ENCODE results near the gene KRT81. TPM values are rescaled to one million over a fixed set of nuclear protein-coding genes. Genes with fewer than 3 reads are reported as not detected.

Gene KRT81
- total RNA-seq (ENCODE audit: unreplicated experiment) = not detected
- long read RNA-seq = 0 reads

DNA sequence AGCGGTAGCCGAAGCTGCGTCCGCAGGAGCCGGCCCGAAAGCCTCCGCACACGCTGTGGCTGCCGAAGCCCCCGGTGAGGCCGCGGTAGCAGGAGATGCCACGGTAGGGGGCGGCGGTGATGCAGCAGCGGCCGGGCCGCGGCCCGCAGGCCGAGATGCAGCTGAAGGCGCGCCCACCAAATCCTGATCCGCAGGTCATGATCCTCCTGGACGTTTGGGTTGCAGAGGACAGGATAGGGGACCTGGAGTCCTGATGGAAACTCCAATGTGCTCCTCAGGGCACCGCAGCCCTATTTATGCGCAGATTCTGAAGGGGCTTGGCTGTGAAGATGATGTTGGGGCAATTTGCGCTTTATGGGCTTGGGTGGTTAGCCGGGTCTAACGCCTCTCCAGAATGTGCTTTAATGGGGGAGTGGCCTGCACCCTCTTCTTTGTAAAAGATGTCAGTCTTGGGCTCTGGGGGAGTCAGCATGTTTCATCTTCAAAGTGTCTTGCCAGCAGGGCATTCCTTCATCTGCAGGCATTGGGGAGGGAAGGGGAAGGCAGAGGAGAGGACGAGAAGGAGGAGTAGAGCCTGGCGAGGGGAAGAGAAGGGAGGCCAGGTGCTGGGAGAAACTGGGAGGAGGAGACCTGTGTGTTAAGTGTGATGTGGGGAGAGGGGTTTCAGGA, at the start of gene KRT81:
Gene KRT81 (minus strand): TSS at position 268 of the 669 bp plus-strand sequence. CDS start 69 bp downstream, at position 199.
- TF ChIP-seq, protein P1, sequence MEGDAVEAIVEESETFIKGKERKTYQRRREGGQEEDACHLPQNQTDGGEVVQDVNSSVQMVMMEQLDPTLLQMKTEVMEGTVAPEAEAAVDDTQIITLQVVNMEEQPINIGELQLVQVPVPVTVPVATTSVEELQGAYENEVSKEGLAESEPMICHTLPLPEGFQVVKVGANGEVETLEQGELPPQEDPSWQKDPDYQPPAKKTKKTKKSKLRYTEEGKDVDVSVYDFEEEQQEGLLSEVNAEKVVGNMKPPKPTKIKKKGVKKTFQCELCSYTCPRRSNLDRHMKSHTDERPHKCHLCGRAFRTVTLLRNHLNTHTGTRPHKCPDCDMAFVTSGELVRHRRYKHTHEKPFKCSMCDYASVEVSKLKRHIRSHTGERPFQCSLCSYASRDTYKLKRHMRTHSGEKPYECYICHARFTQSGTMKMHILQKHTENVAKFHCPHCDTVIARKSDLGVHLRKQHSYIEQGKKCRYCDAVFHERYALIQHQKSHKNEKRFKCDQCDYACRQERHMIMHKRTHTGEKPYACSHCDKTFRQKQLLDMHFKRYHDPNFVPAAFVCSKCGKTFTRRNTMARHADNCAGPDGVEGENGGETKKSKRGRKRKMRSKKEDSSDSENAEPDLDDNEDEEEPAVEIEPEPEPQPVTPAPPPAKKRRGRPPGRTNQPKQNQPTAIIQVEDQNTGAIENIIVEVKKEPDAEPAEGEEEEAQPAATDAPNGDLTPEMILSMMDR (IDR thresholded peaks at IDR 0.05; ENCODE audit: partially characterized antibody, unreplicated experiment) = no peak
- no peak for DNase-seq
- Mint-ChIP-seq H3K36me3 (ENCODE audit: unreplicated experiment) (no peaks in the 10 kb centered on the region), H3K4me3 (ENCODE audit: unreplicated experiment) (no peak within 1 kb of the TSS), H3K4me1 (ENCODE audit: low read depth, unreplicated experiment) (no peaks in the 10 kb centered on the region), H3K27ac (ENCODE audit: unreplicated experiment) (no peak within 1 kb of the TSS), H3K27me3 (ENCODE audit: unreplicated experiment) (peaks cover 2% of the 10 kb centered on the region), H3K9me3 (ENCODE audit: unreplicated experiment) (peaks cover 7% of the 10 kb centered on the region)

DNA sequence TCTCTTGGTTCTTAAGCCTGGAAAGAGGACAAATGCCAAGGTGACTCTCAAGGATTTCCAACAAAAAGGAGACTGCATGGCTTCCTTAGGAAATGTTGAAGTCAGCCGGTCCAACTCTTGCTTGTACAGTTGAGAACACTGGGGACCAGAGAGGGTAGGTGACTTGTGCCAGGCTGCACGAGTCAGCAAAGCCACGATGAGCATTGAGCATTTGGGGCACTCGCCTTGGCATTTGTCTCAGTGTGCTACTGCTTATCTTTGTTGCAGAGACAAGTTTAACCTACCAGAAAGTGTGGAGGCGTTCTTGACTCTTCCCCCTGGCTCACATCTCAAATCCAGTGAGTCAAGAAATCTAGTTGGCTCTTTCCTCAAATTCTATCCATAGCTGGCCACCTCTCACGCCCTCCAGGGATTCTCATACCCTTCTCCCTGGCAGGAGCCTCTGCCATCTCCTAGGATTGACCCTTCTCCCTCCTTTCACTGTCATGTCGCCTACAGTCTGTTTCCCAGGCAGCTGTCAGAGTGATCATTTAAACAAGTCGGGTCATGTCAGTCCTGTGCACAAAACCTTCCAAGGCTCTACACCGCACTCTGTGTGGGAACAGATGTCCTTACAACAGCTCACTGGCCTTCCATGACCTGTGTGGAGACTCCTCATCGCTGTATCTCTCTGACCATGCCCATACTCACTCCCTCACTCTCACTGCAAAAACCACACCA, 47.1 kb upstream of the KRT81 start:
- Mint-ChIP-seq H3K27ac (ENCODE audit: unreplicated experiment) (no peak overlapping the region), H3K9me3 (ENCODE audit: unreplicated experiment) (no peaks in the 10 kb centered on the region), H3K27me3 (ENCODE audit: unreplicated experiment) (peaks cover 6% of the 10 kb centered on the region), H3K4me3 (ENCODE audit: unreplicated experiment) (no peak overlapping the region), H3K36me3 (ENCODE audit: unreplicated experiment) (no peaks in the 10 kb centered on the region), H3K4me1 (ENCODE audit: low read depth, unreplicated experiment) (no peaks in the 10 kb centered on the region)
- TF ChIP-seq, protein P1 (IDR thresholded peaks at IDR 0.05; ENCODE audit: partially characterized antibody, unreplicated experiment) = no peak
- DNase-seq = no peak

DNA sequence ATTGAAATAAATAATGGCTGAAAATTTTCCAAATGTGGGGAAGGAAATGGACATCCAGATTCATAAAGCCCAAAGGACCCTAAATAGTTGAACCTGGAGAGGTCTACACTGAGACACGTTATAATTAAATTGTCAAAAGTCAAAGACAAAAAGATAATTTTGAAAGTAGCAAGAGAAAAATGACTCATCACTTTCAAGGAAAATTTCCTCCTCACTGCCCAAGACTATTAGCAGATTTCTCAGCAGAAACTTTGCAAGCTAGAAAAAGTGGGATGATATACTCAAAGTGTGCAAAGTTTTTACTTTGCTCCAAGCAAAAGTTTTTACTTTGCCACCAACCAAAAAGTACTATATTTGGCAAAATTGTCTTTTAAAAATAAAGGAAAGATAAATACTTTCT, 45.7 kb upstream of the KRT81 start:
- no peak overlapping the region for H3K27ac Mint-ChIP-seq (ENCODE audit: unreplicated experiment)
- no peak overlapping the region for H3K4me3 Mint-ChIP-seq (ENCODE audit: unreplicated experiment)
- H3K4me1 Mint-ChIP-seq (ENCODE audit: low read depth, unreplicated experiment) = no peaks in the 10 kb centered on the region
- no peaks in the 10 kb centered on the region for H3K36me3 Mint-ChIP-seq (ENCODE audit: unreplicated experiment)
- TF ChIP-seq, protein P1 (IDR thresholded peaks at IDR 0.05; ENCODE audit: partially characterized antibody, unreplicated experiment) = no peak
- no peak for DNase-seq
- no peaks in the 10 kb centered on the region for H3K9me3 Mint-ChIP-seq (ENCODE audit: unreplicated experiment)
- peaks cover 4% of the 10 kb centered on the region for H3K27me3 Mint-ChIP-seq (ENCODE audit: unreplicated experiment)

DNA sequence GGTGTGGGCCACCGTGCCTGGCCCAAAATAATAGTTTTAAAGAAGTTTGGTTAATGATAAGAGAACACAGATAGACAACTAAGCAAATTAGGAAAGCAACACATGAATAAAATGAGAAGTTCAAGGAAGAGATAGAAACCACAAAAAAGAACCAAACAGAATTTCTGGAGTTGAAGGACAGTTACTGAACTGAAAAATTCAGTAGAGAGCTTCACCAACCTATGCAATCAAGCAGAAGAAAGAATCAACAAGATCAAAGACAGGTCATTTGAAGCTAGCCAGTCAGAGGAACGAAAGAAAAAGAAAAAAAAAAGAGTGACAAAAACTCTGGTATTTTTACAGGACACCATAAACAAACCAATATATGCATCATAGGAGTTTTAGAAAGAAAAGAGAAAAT, 45.3 kb upstream of the KRT81 start:
- no peak for DNase-seq
- H3K27me3 Mint-ChIP-seq (ENCODE audit: unreplicated experiment) = peaks cover 4% of the 10 kb centered on the region
- H3K27ac Mint-ChIP-seq (ENCODE audit: unreplicated experiment) = no peak overlapping the region
- TF ChIP-seq, protein P1 (IDR thresholded peaks at IDR 0.05; ENCODE audit: partially characterized antibody, unreplicated experiment) = no peak
- no peaks in the 10 kb centered on the region for H3K4me1 Mint-ChIP-seq (ENCODE audit: low read depth, unreplicated experiment)
- no peaks in the 10 kb centered on the region for H3K36me3 Mint-ChIP-seq (ENCODE audit: unreplicated experiment)
- no peak overlapping the region for H3K4me3 Mint-ChIP-seq (ENCODE audit: unreplicated experiment)
- no peaks in the 10 kb centered on the region for H3K9me3 Mint-ChIP-seq (ENCODE audit: unreplicated experiment)

Measured in glutamatergic neuron (in vitro differentiated cells).